Cardiac muscle cell (in vitro differentiated cells and primary cell): ENCODE results near the gene RHBDD3. TPM values are rescaled to one million over a fixed set of nuclear protein-coding genes. Genes with fewer than 3 reads are reported as not detected.

Experiments
- DNase-seq, 2 donors: peaks; one replicate each; pipeline versions ENCODE4 v3.0.0 to v3.0.0-alpha.2; 2010 to 2017; ENCODE audit warnings: low read depth in 1 of 2, low spot score in 1 of 2
- H3K27ac ChIP-seq: fragments of 200-600 bp; sonication (generic); 2 replicates; pipeline ENCODE4 v1.5.1; 2016
- H3K27me3 ChIP-seq: fragments of 200-600 bp; sonication (generic); 2 replicates; pipeline ENCODE4 v1.6.0; 2016; ENCODE audit warnings: control low read depth
- H3K36me3 ChIP-seq: fragments of 200-600 bp; sonication (generic); 2 replicates; pipeline ENCODE4 v1.5.1; 2016; ENCODE audit warnings: control low read depth
- H3K4me1 ChIP-seq: fragments of 200-600 bp; sonication (generic); 2 replicates; pipeline ENCODE4 v1.8.1; 2017; ENCODE audit warnings: low read depth, mild to moderate bottlenecking, mixed run types
- H3K4me3 ChIP-seq: fragments of 200-600 bp; sonication (generic); 2 replicates; pipeline ENCODE4 v1.5.1; 2016; ENCODE audit warnings: mild to moderate bottlenecking
- H3K9me3 ChIP-seq: fragments of 200-600 bp; sonication (generic); 2 replicates; pipeline ENCODE4 v1.5.1; 2017; ENCODE audit warnings: low read depth, mild to moderate bottlenecking, control low read depth
- CTCF ChIP-seq: IDR thresholded peaks from 2 replicates; pipeline ENCODE4 v1.5.1; 2012; ENCODE audit warnings: low read depth, mild to moderate bottlenecking, low read length
- polyA plus RNA-seq: library from polyadenylated mRNA; unstranded; fragments of >200 nt; fragmentation: Nextera tagmentation; extraction: Ambion mirVana; gene quantifications from 2 replicates; pipeline ENCODE4 v1.2.1, GENCODE V29; 2016
- total RNA-seq: library from RNA; depleted of rRNA; stranded (reverse); fragments of >200 nt; gene quantifications from 2 replicates; pipeline ENCODE4 v1.2.3, GENCODE V29; 2016

RHBDD3 gene
- total and polyA plus RNA-seq, 2 experiments from 2014 or later, result 80.4 to 88.6 TPM

- Histone ChIP-seq H3K36me3 (no peaks in the 10 kb centered on the region), H3K9me3 (no peaks in the 10 kb centered on the region), H3K27me3 (no peaks in the 10 kb centered on the region), H3K4me3 (no peak overlapping the region), H3K27ac (no peak overlapping the region), H3K4me1 (no peaks in the 10 kb centered on the region)
- no peak for TF ChIP-seq CTCF
- DNase-seq, result no peak
Measured at GRCh38 chr22:29258407-29259252, 9.2 kb downstream of the RHBDD3 start.

GRCh38 chr22:29257751-29258181 is 10.0 kb downstream of the RHBDD3 start:
- TF ChIP-seq CTCF, result no peak
- no peak for DNase-seq
- H3K27ac ChIP-seq, result no peak overlapping the region
- H3K4me1 ChIP-seq, result no peaks in the 10 kb centered on the region
- H3K9me3 ChIP-seq, result no peaks in the 10 kb centered on the region
- no peaks in the 10 kb centered on the region for H3K27me3 ChIP-seq
- no peaks in the 10 kb centered on the region for H3K36me3 ChIP-seq
- H3K4me3 ChIP-seq, result no peak overlapping the region

GRCh38 chr22:29256606-29257325 is 11.0 kb downstream of the RHBDD3 start:
- no peaks in the 10 kb centered on the region for H3K27me3 ChIP-seq
- no peaks in the 10 kb centered on the region for H3K4me1 ChIP-seq
- no peak overlapping the region for H3K4me3 ChIP-seq
- no peaks in the 10 kb centered on the region for H3K9me3 ChIP-seq
- no peaks in the 10 kb centered on the region for H3K36me3 ChIP-seq
- no peak for TF ChIP-seq CTCF
- H3K27ac ChIP-seq, result no peak overlapping the region
- no peak for DNase-seq

GRCh38 chr22:29255064-29255621 is 12.6 kb downstream of the RHBDD3 start:
- Histone ChIP-seq H3K4me1 (no peaks in the 10 kb centered on the region), H3K36me3 (no peaks in the 10 kb centered on the region), H3K27ac (no peak overlapping the region), H3K4me3 (no peak overlapping the region), H3K27me3 (no peaks in the 10 kb centered on the region), H3K9me3 (no peaks in the 10 kb centered on the region)
- no peak for DNase-seq
- TF ChIP-seq CTCF, result no peak

- Histone ChIP-seq H3K36me3 (no peaks in the 10 kb centered on the region), H3K4me1 (no peaks in the 10 kb centered on the region), H3K27me3 (no peaks in the 10 kb centered on the region), H3K4me3 (no peak overlapping the region), H3K9me3 (no peaks in the 10 kb centered on the region), H3K27ac (no peak overlapping the region)
- no peak for DNase-seq
- TF ChIP-seq CTCF, result no peak
Measured at GRCh38 chr22:29254286-29254660, 13.5 kb downstream of the RHBDD3 start.
